CD4-positive, alpha-beta T cell treated with Interleukin-2 at 100 ng/mL for 4 hours (primary cell): Measurements from ENCODE around the gene EWSR1.
"Not testable (repeated sequence)": the region's sequence is repeated elsewhere in the genome, so short reads cannot be mapped to it uniquely, and the experiment has no call there.

Experiments used
- DNase-seq: peaks from one replicate; pipeline ENCODE4 v3.0.0-alpha.2; 2020; ENCODE audit warnings: low spot score

Gene EWSR1

DNA sequence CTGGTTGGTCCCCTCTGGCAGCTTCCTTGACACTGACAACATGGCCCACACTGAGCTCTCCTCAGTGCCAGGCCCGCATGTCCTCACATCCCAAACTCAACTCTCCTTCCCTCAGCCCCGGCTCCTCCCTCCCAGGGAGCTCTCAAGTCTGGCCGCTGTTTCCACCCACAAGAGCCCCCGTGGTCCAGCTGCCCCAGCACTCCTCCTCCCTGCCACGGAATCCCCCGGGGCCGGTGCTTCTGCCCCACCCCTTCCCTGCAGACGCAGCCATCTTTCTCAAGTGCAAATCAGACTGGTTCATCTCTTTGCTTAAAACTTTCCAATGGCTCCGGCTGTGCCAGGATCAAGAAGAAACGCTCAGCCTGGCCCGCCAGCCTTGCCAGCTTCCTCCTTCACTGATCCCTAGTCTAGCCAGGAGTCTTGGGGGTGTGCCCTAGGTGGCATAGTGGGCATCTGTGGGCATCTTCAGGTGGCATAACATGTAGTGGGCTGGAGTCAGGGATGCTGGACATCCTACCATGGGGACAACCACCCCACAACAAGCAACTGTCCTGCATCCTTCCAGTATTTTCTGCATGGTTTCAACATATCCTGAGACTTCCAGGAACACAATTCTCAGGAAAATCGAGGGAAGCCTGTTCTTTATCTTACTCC, 69.7 kb downstream of the EWSR1 start:
- no peak for DNase-seq

DNA sequence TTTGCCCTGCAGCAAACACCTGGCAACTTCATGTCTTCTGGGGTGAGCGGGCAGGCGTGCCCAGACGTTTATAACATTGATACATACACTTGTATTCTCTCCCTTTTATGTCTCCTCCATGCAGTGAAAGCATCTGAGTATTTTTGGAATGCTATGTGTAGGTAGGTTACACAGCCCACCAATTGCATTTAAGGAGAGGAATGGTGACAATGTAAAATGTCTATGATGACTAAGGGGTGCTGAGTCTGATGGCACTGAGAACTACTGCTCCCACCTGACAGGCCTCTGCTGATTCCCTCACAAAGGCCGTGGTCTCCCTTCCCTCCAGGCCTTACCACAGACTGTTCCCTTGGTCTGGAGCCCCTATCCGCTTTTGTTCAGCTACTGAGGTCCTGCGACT, 70.3 kb downstream of the EWSR1 start:
- DNase-seq, result no peak

DNA sequence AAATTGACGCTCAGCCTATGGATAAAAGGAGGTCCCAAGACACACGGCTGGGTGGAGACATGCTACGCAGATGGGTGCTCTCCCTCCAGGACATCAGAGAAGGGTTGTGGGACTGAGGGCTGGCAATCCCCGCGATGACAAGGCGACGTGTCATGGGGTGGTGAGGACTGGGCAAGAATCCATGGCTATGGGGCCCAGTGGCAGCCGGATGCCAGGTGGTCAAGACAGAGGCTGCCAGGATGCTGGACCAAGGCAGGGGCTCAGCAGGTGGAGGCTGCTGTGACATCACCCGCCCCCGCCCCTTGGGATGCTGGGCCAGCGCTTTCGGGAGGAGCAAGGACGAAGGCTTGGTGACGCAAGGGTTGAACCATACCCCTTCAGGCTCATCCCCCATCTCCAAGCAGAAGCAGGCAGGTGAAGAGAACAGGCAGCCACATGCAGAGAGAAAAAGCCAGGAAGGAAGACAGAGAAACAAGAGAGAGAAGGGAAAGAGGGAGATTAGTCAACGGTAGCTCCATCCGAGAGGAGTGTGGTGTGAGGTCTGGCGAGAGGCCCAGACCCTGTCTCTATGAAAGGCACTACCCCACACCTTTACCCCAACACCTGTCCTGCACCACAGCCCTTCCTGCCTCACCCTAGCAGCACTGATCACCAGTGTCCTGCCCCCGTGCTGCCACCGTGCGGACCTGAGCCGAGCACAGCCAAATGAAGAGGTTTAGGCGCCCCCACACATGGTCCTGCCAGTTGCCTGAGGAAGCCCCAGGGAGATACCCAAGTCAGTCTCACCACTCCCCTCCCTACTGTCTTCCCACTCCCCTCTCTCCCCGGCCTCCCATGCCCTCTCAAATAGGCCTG, 71.5 kb downstream of the EWSR1 start:
- no peak for DNase-seq

DNA sequence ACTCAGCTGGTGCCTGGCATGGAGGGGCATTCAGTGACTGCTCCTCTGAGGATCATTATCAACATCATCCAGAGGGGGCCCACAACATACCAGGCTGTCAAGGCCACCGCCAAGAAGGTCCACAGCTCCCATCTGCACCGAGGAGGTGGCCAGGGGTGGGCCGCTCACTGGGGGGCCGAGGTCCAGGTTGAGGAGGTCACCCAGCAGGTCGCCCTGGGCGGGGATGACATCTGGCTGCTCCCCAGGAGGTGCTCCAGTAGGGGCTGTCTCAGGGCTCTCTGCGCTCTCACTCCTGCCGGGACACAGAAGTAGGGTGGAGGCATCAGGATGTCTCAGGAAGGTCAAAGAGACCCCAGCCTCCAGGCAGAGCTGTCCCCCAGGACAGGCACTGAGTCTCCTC, 72.5 kb downstream of the EWSR1 start:
- no peak for DNase-seq

DNA sequence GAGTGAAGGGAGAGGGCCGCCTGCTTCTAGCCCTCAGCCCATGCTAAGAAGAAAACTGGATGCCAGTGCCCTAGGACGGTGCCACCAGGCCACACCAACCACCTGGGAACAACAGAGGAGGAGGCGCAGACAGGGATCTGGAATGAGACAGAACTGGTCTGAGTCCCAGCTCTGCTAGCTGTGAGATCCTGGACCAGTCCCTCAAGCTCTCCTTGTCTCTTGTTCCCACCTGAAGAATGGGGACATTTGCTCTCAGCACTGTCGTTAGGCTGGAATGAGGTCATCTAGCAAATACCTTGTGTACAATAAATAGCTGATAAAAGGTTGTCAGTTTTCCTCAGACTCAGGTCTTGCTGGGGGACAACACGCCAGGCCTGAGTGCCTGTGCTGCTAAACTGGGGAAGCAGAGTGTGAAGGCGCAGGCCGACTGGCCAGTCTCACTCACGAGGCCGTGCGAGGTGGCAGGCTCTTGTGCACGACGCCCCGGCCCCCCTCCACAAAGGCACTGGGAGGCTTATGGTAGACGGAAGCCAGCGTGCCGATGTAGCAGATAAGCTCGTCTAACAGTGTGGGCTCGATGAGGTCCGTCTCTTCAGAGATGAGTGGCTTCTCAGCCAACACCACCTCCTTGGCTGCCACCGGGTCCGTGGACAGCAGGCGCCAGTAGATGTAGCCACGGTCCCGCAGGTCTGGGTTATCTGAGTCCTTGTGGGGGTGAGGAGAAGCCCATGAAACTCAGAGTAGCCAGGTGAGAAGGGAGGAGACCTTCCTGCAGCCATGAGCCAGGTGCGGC, 73.2 kb downstream of the EWSR1 start:
- no peak for DNase-seq

DNA sequence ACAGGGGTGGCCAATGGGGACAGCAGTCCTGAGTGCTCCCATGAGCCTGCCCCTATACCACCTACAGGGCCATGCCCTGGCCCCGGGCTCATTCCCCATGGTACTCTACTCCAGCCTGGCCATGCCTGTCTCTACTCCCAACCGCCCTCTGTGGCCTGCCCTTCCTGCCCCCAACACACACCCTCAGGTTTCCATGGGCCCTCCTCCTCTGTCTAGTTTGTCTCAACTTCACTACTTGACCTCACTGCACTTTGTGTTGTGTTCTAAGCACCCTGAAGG, 73.7 kb downstream of the EWSR1 start:
- DNase-seq, result no peak

DNA sequence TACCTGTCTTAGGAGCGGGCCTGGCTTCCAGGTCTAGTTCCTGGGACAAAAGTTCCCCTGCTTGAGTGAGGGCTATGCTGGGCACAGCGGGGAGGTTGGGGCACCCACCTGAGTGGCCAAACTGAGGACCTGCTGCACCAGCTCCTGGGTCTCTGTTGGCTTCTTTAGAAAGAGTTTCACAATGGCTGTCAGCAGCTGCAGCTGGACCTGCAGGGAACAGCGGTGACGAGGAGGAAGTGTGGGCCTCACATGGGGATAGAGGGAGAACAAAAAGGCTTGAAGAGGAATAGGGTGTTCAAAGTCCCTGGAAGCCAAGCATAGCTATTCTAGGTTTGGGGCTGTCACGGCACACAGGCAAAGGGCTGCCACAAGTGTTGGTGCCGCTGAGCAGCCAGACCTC, 74.1 kb downstream of the EWSR1 start:
- no peak for DNase-seq

DNA sequence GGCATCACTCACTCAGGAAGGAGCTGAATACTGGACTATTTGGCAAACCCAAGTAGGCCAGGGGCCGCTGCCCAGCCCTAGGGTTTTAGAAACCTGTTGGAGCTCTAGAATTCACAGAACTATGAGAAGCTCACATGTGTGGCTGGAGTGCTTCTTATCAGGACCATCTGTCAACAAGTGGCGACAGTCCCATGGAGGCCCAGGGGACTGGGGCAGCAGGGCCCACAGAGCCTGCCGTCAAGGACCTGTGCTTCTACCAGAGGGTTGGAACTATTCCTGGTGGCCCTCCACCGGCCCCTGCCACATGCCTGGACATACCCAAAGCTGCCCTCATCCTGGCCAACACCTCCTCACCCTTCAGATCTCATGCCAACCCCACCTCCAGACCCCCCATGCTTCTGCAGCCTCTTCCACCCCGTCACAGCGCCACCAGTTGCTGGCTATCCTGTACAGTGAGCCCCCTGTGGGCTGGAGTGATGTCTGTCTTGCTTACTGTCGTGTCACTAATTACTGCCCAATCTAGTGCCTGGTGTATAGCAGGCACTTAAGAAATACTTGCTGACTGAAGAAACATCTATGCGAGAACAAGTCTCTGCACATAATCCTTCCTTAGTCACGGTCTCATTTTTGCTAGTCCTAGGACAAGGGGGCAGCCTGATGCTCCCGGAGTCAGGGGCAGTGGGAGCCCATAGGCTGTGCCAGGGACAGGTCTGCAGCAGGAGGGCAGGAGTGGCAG, 74.7 kb downstream of the EWSR1 start:
- DNase-seq, result no peak

DNA sequence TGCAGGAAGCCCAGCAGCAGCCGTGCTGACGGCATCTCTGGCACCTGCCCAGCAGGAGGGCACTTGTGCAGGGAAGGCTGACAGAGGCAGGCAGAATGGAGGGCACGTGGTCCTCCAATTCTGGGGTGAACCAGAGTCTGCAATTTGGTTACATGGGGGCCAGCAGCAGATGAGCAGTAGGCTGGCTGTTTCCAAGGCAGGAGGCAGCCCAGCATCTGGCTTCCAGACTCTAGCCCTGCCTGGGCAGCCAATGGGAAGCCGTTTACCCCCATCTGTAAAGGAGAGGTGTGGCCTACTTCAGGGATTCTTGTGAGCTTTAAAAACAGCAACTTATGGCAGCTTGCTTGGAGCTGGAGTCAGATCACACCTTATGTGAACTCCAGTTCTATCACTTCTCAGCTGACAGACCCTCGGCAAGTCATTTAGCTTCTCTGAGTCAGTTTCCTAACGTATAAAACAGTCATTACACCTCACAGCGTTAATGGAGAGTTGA, 75.3 kb downstream of the EWSR1 start:
- no peak for DNase-seq

DNA sequence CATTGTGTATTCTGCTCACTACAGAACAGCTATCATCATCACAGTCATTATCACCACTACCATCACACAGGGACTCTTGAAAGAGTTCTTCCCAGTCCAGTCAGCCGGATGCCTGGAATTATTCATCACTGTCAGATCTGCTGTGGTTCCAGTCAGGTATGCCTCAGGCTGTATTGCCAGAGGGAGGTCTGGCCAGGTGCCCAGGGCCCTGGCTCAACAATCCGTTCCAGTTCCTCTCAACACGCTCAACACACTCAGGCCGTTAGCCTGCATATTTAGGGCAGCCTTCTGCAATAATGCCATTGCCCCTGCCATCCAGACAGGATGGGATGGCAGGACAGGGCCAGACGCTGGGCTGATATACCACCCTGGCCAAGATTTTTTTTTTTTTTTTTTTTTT, 76.1 kb downstream of the EWSR1 start:
- no peak for DNase-seq

DNA sequence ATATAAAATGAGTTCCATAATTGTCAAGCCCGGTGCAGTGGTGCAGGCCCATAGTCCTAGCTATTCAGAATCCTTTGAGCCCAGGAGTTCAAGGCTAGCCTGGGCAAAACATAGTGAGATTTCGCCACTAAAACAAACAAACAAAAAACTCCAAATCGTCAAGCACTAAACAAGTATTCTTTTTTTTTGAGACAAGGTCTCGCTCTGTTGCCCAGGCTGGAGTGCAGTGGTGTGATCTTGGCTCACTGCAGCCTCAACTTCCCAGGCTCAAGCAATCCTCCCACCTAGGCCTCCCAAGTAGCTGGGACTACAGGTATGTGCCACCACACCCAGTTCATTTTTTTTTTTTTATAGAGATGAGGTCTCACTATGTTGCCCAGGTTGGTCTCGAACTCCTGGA, 76.8 kb downstream of the EWSR1 start:
- DNase-seq, result not testable (repeated sequence)

DNA sequence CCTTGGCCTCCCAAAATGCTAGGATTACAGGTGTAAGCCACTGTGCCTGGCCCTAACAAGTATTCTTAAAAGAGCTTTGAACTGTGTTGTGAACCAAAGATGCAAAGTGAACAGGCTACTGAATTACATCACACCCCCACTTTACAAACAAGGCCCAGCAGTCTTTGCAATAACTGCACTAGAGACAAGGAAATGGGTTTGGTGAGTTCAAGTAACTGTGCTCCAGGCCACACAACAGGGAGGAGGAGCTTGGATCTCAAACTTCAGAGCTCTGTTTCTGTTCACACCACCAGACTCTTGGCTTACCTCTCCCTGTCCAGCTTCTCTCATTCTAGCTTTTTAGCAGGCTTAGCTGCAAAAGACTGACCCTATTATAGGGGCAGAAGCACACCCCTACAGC, 77.9 kb downstream of the EWSR1 start:
- no peak for DNase-seq

DNA sequence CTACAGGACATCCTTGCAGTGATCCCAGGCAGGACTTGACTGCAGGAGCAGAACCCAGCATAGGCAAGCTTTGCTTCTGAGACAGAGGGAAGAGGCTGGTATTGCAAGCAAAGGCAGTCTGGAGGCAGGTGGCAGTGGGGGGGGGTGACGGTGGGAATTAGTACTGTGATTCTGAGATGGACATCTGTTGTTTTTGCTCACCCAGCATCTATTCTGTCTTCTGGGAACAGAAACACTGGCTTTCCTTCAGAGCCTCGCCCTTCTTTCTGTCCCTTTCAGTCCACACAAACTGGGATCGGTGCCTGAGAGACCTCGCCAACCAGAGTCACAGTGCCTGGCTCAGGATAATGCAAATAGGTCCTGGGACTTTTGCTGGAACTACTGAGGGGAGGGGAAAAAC, 78.6 kb downstream of the EWSR1 start:
- DNase-seq, result no peak

DNA sequence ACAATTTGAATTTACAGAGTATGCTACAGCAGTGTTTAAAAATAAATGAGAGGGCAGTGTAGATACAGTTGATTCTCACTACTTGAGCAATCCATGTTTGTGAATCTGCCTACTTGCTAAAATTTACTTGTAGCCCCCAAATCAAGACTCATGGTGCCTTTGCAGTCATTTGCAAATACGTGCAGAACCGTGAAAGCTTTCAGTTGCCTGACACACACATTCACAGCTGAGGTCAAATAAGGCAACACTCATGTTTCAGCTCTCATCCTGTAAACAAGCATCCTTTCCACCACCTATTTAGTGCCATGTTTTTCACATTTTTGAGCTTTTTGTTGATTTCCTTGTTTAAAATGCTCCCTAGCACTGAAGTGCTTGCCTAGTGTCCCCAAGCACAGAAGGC, 80.0 kb downstream of the EWSR1 start:
- DNase-seq, result no peak

DNA sequence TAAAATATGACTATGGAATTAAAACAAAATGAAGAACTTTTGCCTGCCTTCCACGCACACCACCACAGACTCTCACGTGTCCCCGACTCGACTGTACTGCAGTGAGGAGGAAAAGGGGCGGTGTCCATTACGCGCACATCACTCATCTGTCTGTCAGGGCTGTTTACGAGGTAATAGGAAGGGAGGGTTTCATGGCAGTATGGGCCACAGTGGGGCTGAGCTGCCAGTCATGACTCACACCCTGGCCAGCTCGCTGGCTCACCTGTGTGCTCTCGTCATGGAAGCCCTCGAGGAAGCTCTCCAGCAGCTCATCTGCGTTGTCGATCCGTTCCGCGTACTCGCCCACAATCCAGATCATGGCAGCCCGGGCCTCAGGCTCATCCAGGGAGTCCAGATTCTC, 80.9 kb downstream of the EWSR1 start:
- DNase-seq, result no peak
